ENCODE data around the gene INS.
"Not testable (repeated sequence)": the region's sequence is repeated elsewhere in the genome, so short reads cannot be mapped to it uniquely, and the experiment has no call there.

The INS gene

GRCh38 chr11:2130881-2131352 is 30.1 kb downstream of the INS start:
- DNase-seq = no peak

- no peak for DNase-seq
Observed at GRCh38 chr11:2129699-2130366, 31.2 kb downstream of the INS start.

- no peak for DNase-seq
Observed at GRCh38 chr11:2129308-2129698, 31.7 kb downstream of the INS start.

- no peak for DNase-seq
Observed at GRCh38 chr11:2128511-2129307, 32.3 kb downstream of the INS start.

GRCh38 chr11:2128130-2128510 is 32.9 kb downstream of the INS start:
- DNase-seq = no peak

- no peak for DNase-seq
Observed at GRCh38 chr11:2127482-2128129, 33.4 kb downstream of the INS start.

- no peak for DNase-seq
Observed at GRCh38 chr11:2126520-2127085, 34.4 kb downstream of the INS start.

- not testable (repeated sequence) for DNase-seq
Observed at GRCh38 chr11:2124736-2125484, 36.1 kb downstream of the INS start.

GRCh38 chr11:2123628-2123960 is 37.4 kb downstream of the INS start:
- no peak for DNase-seq

- no peak for DNase-seq
Observed at GRCh38 chr11:2122907-2123627, 37.9 kb downstream of the INS start.

GRCh38 chr11:2122222-2122906 is 38.6 kb downstream of the INS start:
- peak; percentile 16 for DNase-seq

- no peak for DNase-seq
Observed at GRCh38 chr11:2121227-2122130, 39.5 kb downstream of the INS start.

GRCh38 chr11:2120359-2121100 is 40.5 kb downstream of the INS start:
- DNase-seq = no peak

- DNase-seq = no peak
Observed at GRCh38 chr11:2118677-2119076, 42.3 kb downstream of the INS start.

- no peak for DNase-seq
Observed at GRCh38 chr11:2116680-2117079, 44.3 kb downstream of the INS start.

GRCh38 chr11:2115308-2115707 is 45.7 kb downstream of the INS start:
- no peak for DNase-seq

- DNase-seq = no peak
Observed at GRCh38 chr11:2114430-2115241, 46.4 kb downstream of the INS start.

- no peak for DNase-seq
Observed at GRCh38 chr11:2113776-2114175, 47.2 kb downstream of the INS start.

- no peak for DNase-seq
Observed at GRCh38 chr11:2110521-2110920, 50.5 kb downstream of the INS start.
